K562 (cell line): ENCODE data around the gene PCBD1.

Experiments used
- CEBPB ChIP-seq: fragments of 450-650 bp; IDR thresholded peaks from 2 replicates; pipeline ENCODE4 v1.6.1; 2016; ENCODE audit warnings: missing genetic modification characterization, missing compliant biosample characterization
- E2F8 ChIP-seq: fragments of 450-650 bp; IDR thresholded peaks from 2 replicates; pipeline ENCODE4 v1.7.1; 2018; ENCODE audit warnings: mild to moderate bottlenecking, low read depth; ENCODE audit not compliant: partially characterized antibody
- FOXM1 ChIP-seq, 2 experiments: fragments of 450-650 bp in 1 of 2; sonication (generic) in 1 of 2; formaldehyde crosslinking in 1 of 2; IDR thresholded peaks; 2 replicates each; pipeline versions ENCODE4 v1.6.1 to v1.9.0; 2017 to 2022; ENCODE audit warnings: low read depth in 2 of 2, mild to moderate bottlenecking in 2 of 2, missing genetic modification reagents in 1 of 2, moderate library complexity in 1 of 2
- GATAD2B ChIP-seq: fragments of 450-650 bp; IDR thresholded peaks from 2 replicates; pipeline ENCODE4 v1.6.1; 2017; ENCODE audit warnings: mild to moderate bottlenecking, borderline replicate concordance
- HMG20B ChIP-seq: fragments of 250-450 bp; sonication (Bioruptor Pico); IDR thresholded peaks from 2 replicates; pipeline ENCODE4 v1.5.0; 2021; ENCODE audit warnings: mild to moderate bottlenecking
- HSF4 ChIP-seq: fragments of 250-450 bp; sonication (Bioruptor Pico); IDR thresholded peaks from 2 replicates; pipeline ENCODE4 v2.1.2; 2022; ENCODE audit warnings: mild to moderate bottlenecking, moderate library complexity, borderline replicate concordance
- IRF9 ChIP-seq: fragments of 450-650 bp; IDR thresholded peaks from 2 replicates; pipeline ENCODE4 v1.6.1; 2016; ENCODE audit warnings: missing biosample characterization, missing genetic modification characterization
- JUND ChIP-seq, 2 experiments: IDR thresholded peaks; 2 replicates in 1 of 2; 3 replicates in 1 of 2; pipeline ENCODE4 v1.6.1; 2011; ENCODE audit warnings: borderline replicate concordance in 2 of 2, low read depth in 2 of 2, low read length in 2 of 2, improper control_type of control experiment in 1 of 2, missing biosample characterization in 1 of 2, missing genetic modification characterization in 1 of 2, missing genetic modification reagents in 1 of 2
- NFE2L1 ChIP-seq: fragments of 450-650 bp; IDR thresholded peaks from 2 replicates; pipeline ENCODE4 v1.6.1; 2016; ENCODE audit warnings: missing genetic modification characterization, low read depth, mild to moderate bottlenecking, missing compliant biosample characterization, moderate library complexity, borderline replicate concordance
- POLR2A ChIP-seq: fragments of 450-650 bp; conservative IDR thresholded peaks from 2 replicates; pipeline ENCODE4 v1.6.1; 2016
- SP1 ChIP-seq: sonication (generic); formaldehyde crosslinking; IDR thresholded peaks from 2 replicates; pipeline ENCODE4 v1.8.1; 2022; ENCODE audit warnings: mild to moderate bottlenecking, missing genetic modification reagents
- TAF1 ChIP-seq: IDR thresholded peaks from 2 replicates; pipeline ENCODE4 v1.6.1; 2011; ENCODE audit warnings: mild to moderate bottlenecking, low read length, moderate library complexity; ENCODE audit not compliant: insufficient read depth, control insufficient read depth, severe bottlenecking; ENCODE audit errors: extremely low read depth
- TF ChIP-seq, protein P1 (sequence below), 3 experiments: IDR thresholded peaks in 2 of 3; conservative IDR thresholded peaks in 1 of 3; 2 replicates each; pipeline ENCODE4 v1.5.1; 2011 to 2012; ENCODE audit warnings: low read length in 3 of 3, mild to moderate bottlenecking in 3 of 3, control low read depth in 2 of 3, improper control_type of control experiment in 1 of 3, inconsistent platforms in 1 of 3, low read depth in 1 of 3, mixed read lengths in 1 of 3, moderate library complexity in 1 of 3; ENCODE audit not compliant: insufficient read depth in 2 of 3
- TF ChIP-seq, protein P2 (sequence below), 3 experiments: fragments of 200-800 bp in 1 of 3; sonication (Bioruptor generic) in 1 of 3; sonication (generic) in 1 of 3; formaldehyde crosslinking in 1 of 3; IDR thresholded peaks; 2 replicates each; pipeline versions ENCODE4 v1.6.1 to v1.8.0; 2016 to 2022; ENCODE audit warnings: mild to moderate bottlenecking in 2 of 3, missing compliant biosample characterization in 2 of 3, missing genetic modification characterization in 2 of 3, missing genetic modification reagents in 1 of 3

DNA sequence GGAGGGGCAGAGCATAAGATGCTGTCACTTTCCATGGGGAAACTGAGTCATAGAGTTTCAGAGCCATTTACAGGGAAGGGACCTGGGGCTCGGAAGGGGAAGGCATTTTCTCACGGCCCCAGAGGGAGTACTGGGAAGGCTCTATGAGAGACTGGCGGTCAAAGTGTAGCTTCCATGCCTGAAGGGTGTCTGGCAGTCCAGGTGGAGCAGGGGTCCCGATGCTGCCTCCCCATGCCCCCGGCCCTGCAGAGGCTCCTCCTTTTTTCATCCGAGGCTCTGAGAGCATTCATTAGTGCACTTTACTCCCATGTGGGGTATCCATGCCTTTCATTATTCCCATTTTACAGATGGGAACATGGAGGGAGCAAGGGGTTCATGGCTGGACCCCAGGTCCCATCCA lies 27.9 kb upstream of the PCBD1 start:
- TF ChIP-seq IRF9 (tag) (no peak), CEBPB (tag) (no peak), TAF1 (no peak), GATAD2B (no peak), JUND (IDR thresholded peaks at IDR 0.05; ENCODE audit: borderline replicate concordance, low read depth, low read length) (no peak), JUND (tag; IDR thresholded peaks at IDR 0.05; ENCODE audit: borderline replicate concordance, low read depth, low read length) (no peak), HMG20B (CRISPR knock-in tag) (no peak), FOXM1 (IDR thresholded peaks at IDR 0.05; ENCODE audit: low read depth) (no peak), FOXM1 (CRISPR knock-in tag; IDR thresholded peaks at IDR 0.05; ENCODE audit: low read depth) (no peak), E2F8 (no peak), SP1 (CRISPR knock-in tag) (no peak), HSF4 (CRISPR knock-in tag) (no peak), NFE2L1 (tag) (no peak), POLR2A (no peak)
- TF ChIP-seq, protein P1, sequence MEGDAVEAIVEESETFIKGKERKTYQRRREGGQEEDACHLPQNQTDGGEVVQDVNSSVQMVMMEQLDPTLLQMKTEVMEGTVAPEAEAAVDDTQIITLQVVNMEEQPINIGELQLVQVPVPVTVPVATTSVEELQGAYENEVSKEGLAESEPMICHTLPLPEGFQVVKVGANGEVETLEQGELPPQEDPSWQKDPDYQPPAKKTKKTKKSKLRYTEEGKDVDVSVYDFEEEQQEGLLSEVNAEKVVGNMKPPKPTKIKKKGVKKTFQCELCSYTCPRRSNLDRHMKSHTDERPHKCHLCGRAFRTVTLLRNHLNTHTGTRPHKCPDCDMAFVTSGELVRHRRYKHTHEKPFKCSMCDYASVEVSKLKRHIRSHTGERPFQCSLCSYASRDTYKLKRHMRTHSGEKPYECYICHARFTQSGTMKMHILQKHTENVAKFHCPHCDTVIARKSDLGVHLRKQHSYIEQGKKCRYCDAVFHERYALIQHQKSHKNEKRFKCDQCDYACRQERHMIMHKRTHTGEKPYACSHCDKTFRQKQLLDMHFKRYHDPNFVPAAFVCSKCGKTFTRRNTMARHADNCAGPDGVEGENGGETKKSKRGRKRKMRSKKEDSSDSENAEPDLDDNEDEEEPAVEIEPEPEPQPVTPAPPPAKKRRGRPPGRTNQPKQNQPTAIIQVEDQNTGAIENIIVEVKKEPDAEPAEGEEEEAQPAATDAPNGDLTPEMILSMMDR (IDR thresholded peaks at IDR 0.05 in 2 of 3, conservative IDR thresholded peaks at IDR 0.05 in 1 of 3; ENCODE audit: insufficient read depth in 2 of 3, low read depth in 1 of 3, low read length in 3 of 3): no peak
- TF ChIP-seq, protein P2, sequence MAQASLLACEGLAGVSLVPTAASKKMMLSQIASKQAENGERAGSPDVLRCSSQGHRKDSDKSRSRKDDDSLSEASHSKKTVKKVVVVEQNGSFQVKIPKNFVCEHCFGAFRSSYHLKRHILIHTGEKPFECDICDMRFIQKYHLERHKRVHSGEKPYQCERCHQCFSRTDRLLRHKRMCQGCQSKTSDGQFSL (CRISPR knock-in tag; IDR thresholded peaks at IDR 0.05): no peak
- TF ChIP-seq, protein P2 (tag; IDR thresholded peaks at IDR 0.05): no peak
